Fibroblast of lung (primary cell): ENCODE data around the gene HCN1. TPM values are rescaled to one million over a fixed set of nuclear protein-coding genes. Genes with fewer than 3 reads are reported as not detected.
"Not testable (repeated sequence)": the region's sequence is repeated elsewhere in the genome, so short reads cannot be mapped to it uniquely, and the experiment has no call there.

Experiments
- DNase-seq, 2 donors: peaks; one replicate each; pipeline versions ENCODE4 v3.0.0 to v3.0.0-alpha.2; 2010; ENCODE audit warnings: low read depth in 2 of 2
- H2AFZ ChIP-seq: 2 replicates; pipeline ENCODE4 v1.5.1; 2012; ENCODE audit warnings: low read length, control low read depth, inconsistent platforms
- H3K27ac ChIP-seq: 2 replicates; pipeline ENCODE4 v1.5.1; 2011; ENCODE audit warnings: low read length, control low read depth; ENCODE audit not compliant: insufficient read depth
- H3K27me3 ChIP-seq: 2 replicates; pipeline ENCODE4 v1.5.1; 2011; ENCODE audit warnings: mild to moderate bottlenecking, low read length; ENCODE audit not compliant: control insufficient read depth, insufficient read depth
- H3K36me3 ChIP-seq: 2 replicates; pipeline ENCODE4 v1.5.1; 2011; ENCODE audit warnings: low read length; ENCODE audit not compliant: control insufficient read depth, insufficient read depth
- H3K4me1 ChIP-seq: 2 replicates; pipeline ENCODE4 v1.5.1; 2011; ENCODE audit warnings: low read length; ENCODE audit not compliant: control insufficient read depth, insufficient read depth; ENCODE audit errors: extremely low read depth
- H3K4me2 ChIP-seq: 2 replicates; pipeline ENCODE4 v1.5.1; 2011; ENCODE audit warnings: low read length, control low read depth; ENCODE audit not compliant: insufficient read depth; ENCODE audit errors: extremely low read depth
- H3K4me3 ChIP-seq, 4 experiments: fragments of 200-600 bp in 1 of 4; sonication (generic) in 1 of 4; replicated peaks in 1 of 4; 2 replicates each; pipeline ENCODE4 v1.5.1; 2011 to 2016; ENCODE audit warnings: low read length in 4 of 4, low read depth in 3 of 4, mild to moderate bottlenecking in 3 of 4, control low read depth in 2 of 4, inconsistent platforms in 1 of 4, mixed read lengths in 1 of 4; ENCODE audit not compliant: insufficient read depth in 1 of 4; ENCODE audit errors: control extremely low read depth in 1 of 4
- H3K79me2 ChIP-seq: 2 replicates; pipeline ENCODE4 v1.5.1; 2012; ENCODE audit warnings: mild to moderate bottlenecking, low read length, inconsistent platforms; ENCODE audit not compliant: control insufficient read depth, insufficient read depth
- H3K9ac ChIP-seq: 2 replicates; pipeline ENCODE4 v1.5.1; 2011; ENCODE audit warnings: mild to moderate bottlenecking, low read length, control low read depth; ENCODE audit not compliant: insufficient read depth
- H3K9me3 ChIP-seq: 2 replicates; pipeline ENCODE4 v1.5.1; 2012; ENCODE audit warnings: low read depth, low read length; ENCODE audit not compliant: control insufficient read depth, insufficient read depth
- H4K20me1 ChIP-seq: 2 replicates; pipeline ENCODE4 v1.5.1; 2011; ENCODE audit warnings: low read length; ENCODE audit not compliant: control insufficient read depth, insufficient read depth; ENCODE audit errors: extremely low read depth
- EZH2 ChIP-seq: IDR thresholded peaks from 2 replicates; pipeline ENCODE4 v1.5.1; 2012; ENCODE audit warnings: low read length, control low read depth, mild to moderate bottlenecking; ENCODE audit errors: missing control alignments
- polyA plus RNA-seq, 2 donors: library from polyadenylated mRNA; depleted of rRNA in 1 of 2; stranded (reverse) in 1 of 2; unstranded in 1 of 2; fragments of >200 nt; gene quantifications; 2 replicates each; pipeline ENCODE4 v1.2.1, GENCODE V29; 2011 to 2012; ENCODE audit warnings: missing spikeins in 1 of 2
- total RNA-seq: library from RNA; depleted of rRNA; stranded (reverse); fragments of >200 nt; gene quantifications from 2 replicates; pipeline ENCODE4 v1.2.1, GENCODE V29; 2014
- TF ChIP-seq, protein P1 (sequence below), 2 donors: IDR thresholded peaks in 1 of 2; conservative IDR thresholded peaks in 1 of 2; 1 replicate in 1 of 2; 2 replicates in 1 of 2; pipeline ENCODE4 v1.5.1; 2011 to 2012; ENCODE audit warnings: low read length in 2 of 2, control low read depth in 1 of 2, inconsistent platforms in 1 of 2, low read depth in 1 of 2, mild to moderate bottlenecking in 1 of 2

The HCN1 gene
- total and polyA plus RNA-seq, 2 donors (not counting 1 experiment from before 2014, with no cell fraction given), result not detected

DNA sequence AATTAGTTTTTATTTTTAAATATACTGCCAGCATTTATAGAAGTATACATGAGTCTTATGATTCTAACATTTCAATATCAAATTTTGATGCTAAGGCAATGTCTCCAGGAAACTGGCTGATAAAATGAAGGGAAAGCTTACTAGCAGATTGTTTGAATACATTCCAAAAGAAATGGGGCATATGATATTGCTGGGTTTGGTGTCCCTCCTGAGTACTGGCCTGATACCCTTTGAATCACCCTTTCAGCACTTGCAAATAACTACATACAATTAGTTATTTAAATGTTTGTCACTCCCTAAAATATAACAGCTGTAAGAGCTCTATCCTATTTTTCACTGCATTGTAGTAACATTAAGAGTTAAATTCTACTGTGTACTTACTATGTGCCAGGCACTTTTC, 360.8 kb downstream of the HCN1 start:
- H2AFZ ChIP-seq, result no peak overlapping the region
- no peaks in the 10 kb centered on the region for H3K9me3 ChIP-seq
- no peak overlapping the region for H3K4me3 ChIP-seq
- no peaks in the 10 kb centered on the region for H3K36me3 ChIP-seq
- H4K20me1 ChIP-seq, result no peaks in the 10 kb centered on the region
- no peak overlapping the region for H3K9ac ChIP-seq
- no peaks in the 10 kb centered on the region for H3K27me3 ChIP-seq
- H3K79me2 ChIP-seq, result no peaks in the 10 kb centered on the region
- no peak for DNase-seq
- TF ChIP-seq, protein P1, sequence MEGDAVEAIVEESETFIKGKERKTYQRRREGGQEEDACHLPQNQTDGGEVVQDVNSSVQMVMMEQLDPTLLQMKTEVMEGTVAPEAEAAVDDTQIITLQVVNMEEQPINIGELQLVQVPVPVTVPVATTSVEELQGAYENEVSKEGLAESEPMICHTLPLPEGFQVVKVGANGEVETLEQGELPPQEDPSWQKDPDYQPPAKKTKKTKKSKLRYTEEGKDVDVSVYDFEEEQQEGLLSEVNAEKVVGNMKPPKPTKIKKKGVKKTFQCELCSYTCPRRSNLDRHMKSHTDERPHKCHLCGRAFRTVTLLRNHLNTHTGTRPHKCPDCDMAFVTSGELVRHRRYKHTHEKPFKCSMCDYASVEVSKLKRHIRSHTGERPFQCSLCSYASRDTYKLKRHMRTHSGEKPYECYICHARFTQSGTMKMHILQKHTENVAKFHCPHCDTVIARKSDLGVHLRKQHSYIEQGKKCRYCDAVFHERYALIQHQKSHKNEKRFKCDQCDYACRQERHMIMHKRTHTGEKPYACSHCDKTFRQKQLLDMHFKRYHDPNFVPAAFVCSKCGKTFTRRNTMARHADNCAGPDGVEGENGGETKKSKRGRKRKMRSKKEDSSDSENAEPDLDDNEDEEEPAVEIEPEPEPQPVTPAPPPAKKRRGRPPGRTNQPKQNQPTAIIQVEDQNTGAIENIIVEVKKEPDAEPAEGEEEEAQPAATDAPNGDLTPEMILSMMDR (conservative IDR thresholded peaks at IDR 0.05 in 1 of 2, IDR thresholded peaks at IDR 0.05 in 1 of 2; ENCODE audit: low read depth in 1 of 2, low read length in 2 of 2), result no peak
- TF ChIP-seq EZH2, result no peak
- no peak overlapping the region for H3K4me2 ChIP-seq
- no peaks in the 10 kb centered on the region for H3K4me1 ChIP-seq
- no peak overlapping the region for H3K27ac ChIP-seq

DNA sequence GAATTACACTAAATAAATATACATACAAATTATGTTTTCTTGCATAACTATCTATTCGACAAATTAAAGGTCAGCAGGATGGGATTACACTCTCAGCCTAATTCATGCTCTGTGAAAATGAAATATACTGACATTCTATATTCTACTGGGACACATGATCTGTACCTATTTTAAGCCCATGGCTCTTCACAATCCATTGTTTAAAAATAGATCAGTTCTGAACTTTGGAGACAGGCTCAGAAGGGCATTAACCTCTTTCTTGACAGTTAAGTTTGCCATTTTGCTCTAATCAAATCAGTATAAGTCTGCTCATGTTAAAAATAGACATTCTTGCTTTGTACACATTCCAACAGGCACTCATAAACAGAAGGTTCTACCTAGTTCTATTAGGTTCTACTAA, 361.2 kb downstream of the HCN1 start:
- H4K20me1 ChIP-seq, result no peaks in the 10 kb centered on the region
- H3K4me3 ChIP-seq, result no peak overlapping the region
- H3K9me3 ChIP-seq, result no peaks in the 10 kb centered on the region
- no peak overlapping the region for H3K4me2 ChIP-seq
- H3K4me1 ChIP-seq, result no peaks in the 10 kb centered on the region
- no peak for DNase-seq
- no peaks in the 10 kb centered on the region for H3K36me3 ChIP-seq
- H3K27me3 ChIP-seq, result no peaks in the 10 kb centered on the region
- no peak for TF ChIP-seq EZH2
- TF ChIP-seq, protein P1 (conservative IDR thresholded peaks at IDR 0.05 in 1 of 2, IDR thresholded peaks at IDR 0.05 in 1 of 2; ENCODE audit: low read depth in 1 of 2, low read length in 2 of 2), result no peak
- H3K27ac ChIP-seq, result no peak overlapping the region
- H3K79me2 ChIP-seq, result no peaks in the 10 kb centered on the region
- no peak overlapping the region for H2AFZ ChIP-seq
- no peak overlapping the region for H3K9ac ChIP-seq

DNA sequence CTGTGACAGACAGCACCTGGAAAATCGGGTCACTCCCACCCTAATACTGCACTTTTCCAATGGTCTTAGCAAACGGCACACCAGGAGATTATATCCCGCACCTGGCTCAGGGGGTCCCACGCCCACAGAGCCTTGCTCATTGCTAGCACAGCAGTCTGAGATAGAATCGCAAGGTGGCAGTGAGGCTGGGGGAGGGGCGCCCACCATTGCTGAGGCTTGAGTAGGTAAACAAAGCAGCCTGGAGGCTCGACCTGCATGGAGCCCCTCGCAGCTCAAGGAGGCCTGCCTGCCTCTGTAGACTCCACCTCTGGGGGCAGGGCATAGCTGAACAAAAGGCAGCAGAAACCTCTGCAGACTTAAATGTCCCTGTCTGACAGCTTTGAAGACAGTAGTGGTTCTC, 383.6 kb downstream of the HCN1 start:
- H3K36me3 ChIP-seq, H3K79me2 ChIP-seq, H2AFZ ChIP-seq: not testable (repeated sequence)

More for the DNA sequence above, 383.6 kb downstream of the HCN1 start:
- H3K9me3 ChIP-seq, DNase-seq, H3K4me3 ChIP-seq, H3K4me2 ChIP-seq, H3K27ac ChIP-seq, H3K27me3 ChIP-seq, H3K4me1 ChIP-seq, H4K20me1 ChIP-seq, H3K9ac ChIP-seq: not testable (repeated sequence)
